HFFc6 (cell line): ENCODE measurements around the gene HRH4. TPM values are rescaled to one million over a fixed set of nuclear protein-coding genes. Genes with fewer than 3 reads are reported as not detected.

Source experiments
- DNase-seq: peaks from one replicate; pipeline ENCODE4 v3.0.0-alpha.2; 2018
- H3K27ac Mint-ChIP-seq: 2 replicates; pipeline ENCODE4 v1.8.0; 2020; ENCODE audit warnings: mild to moderate bottlenecking, mixed read lengths
- H3K27me3 Mint-ChIP-seq: 2 replicates; pipeline ENCODE4 v1.8.0; 2021; ENCODE audit warnings: mild to moderate bottlenecking, moderate library complexity, mixed read lengths; ENCODE audit not compliant: insufficient read depth
- H3K36me3 Mint-ChIP-seq: 2 replicates; pipeline ENCODE4 v1.8.0; 2021; ENCODE audit warnings: low read depth, mixed read lengths
- H3K4me1 Mint-ChIP-seq: 2 replicates; pipeline ENCODE4 v1.8.0; 2020; ENCODE audit warnings: low read depth, mixed read lengths
- H3K4me3 Mint-ChIP-seq: 2 replicates; pipeline ENCODE4 v1.8.0; 2020; ENCODE audit warnings: mild to moderate bottlenecking, moderate library complexity, mixed read lengths
- H3K9me3 Mint-ChIP-seq: 2 replicates; pipeline ENCODE4 v1.8.0; 2020; ENCODE audit warnings: mild to moderate bottlenecking, mixed read lengths
- total RNA-seq, 6 experiments: library from RNA; stranded (reverse); fragmentation: NEBNext Ultra II Directional; extraction: Animal tissue kit (Norgen Biotek cat#: 25700); gene quantifications; 2 replicates in 1 of 6; 3 replicates in 5 of 6; pipeline ENCODE4 v1.2.3, GENCODE V29; 2021
- TF ChIP-seq, protein P1 (sequence below): fragments of 200-600 bp; sonication (generic); IDR thresholded peaks from 2 replicates; pipeline ENCODE4 v1.5.0; 2021; ENCODE audit warnings: antibody characterized with exemption, mild to moderate bottlenecking

Gene HRH4
- total RNA-seq, 6 experiments from 2014 or later: not detected

- peaks cover 3% of the 10 kb centered on the region; the same call in 1 of the 2 replicates for H3K27me3 Mint-ChIP-seq
- peaks cover 18% of the 10 kb centered on the region for H3K4me1 Mint-ChIP-seq
- H3K9me3 Mint-ChIP-seq: no peaks in the 10 kb centered on the region
- TF ChIP-seq, protein P1, sequence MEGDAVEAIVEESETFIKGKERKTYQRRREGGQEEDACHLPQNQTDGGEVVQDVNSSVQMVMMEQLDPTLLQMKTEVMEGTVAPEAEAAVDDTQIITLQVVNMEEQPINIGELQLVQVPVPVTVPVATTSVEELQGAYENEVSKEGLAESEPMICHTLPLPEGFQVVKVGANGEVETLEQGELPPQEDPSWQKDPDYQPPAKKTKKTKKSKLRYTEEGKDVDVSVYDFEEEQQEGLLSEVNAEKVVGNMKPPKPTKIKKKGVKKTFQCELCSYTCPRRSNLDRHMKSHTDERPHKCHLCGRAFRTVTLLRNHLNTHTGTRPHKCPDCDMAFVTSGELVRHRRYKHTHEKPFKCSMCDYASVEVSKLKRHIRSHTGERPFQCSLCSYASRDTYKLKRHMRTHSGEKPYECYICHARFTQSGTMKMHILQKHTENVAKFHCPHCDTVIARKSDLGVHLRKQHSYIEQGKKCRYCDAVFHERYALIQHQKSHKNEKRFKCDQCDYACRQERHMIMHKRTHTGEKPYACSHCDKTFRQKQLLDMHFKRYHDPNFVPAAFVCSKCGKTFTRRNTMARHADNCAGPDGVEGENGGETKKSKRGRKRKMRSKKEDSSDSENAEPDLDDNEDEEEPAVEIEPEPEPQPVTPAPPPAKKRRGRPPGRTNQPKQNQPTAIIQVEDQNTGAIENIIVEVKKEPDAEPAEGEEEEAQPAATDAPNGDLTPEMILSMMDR: no peak
- H3K36me3 Mint-ChIP-seq: no peaks in the 10 kb centered on the region
- H3K4me3 Mint-ChIP-seq: no peak overlapping the region
- DNase-seq: no peak
- H3K27ac Mint-ChIP-seq: no peak overlapping the region
Observed at GRCh38 chr18:24504401-24504800, 44.0 kb downstream of the HRH4 start.

- Mint-ChIP-seq H3K36me3 (no peaks in the 10 kb centered on the region), H3K4me1 (peaks cover 1% of the 10 kb centered on the region; the same call in 1 of the 2 replicates), H3K27ac (no peak overlapping the region), H3K27me3 (peaks cover 3% of the 10 kb centered on the region; the same call in 1 of the 2 replicates), H3K9me3 (no peaks in the 10 kb centered on the region), H3K4me3 (no peak overlapping the region)
- DNase-seq: no peak
- TF ChIP-seq, protein P1: no peak
Observed at GRCh38 chr18:24506175-24506574, 45.7 kb downstream of the HRH4 start.

- Mint-ChIP-seq H3K9me3 (no peaks in the 10 kb centered on the region), H3K4me3 (no peak overlapping the region), H3K4me1 (no peaks in the 10 kb centered on the region), H3K27me3 (peaks cover 3% of the 10 kb centered on the region; the same call in 1 of the 2 replicates), H3K36me3 (no peaks in the 10 kb centered on the region), H3K27ac (no peak overlapping the region)
- DNase-seq: no peak
- TF ChIP-seq, protein P1: no peak
Observed at GRCh38 chr18:24509435-24509834, 49.0 kb downstream of the HRH4 start.

GRCh38 chr18:24514439-24514838, 54.0 kb downstream of the HRH4 start:
- peak; percentile 58 for DNase-seq
- no peaks in the 10 kb centered on the region for H3K36me3 Mint-ChIP-seq
- TF ChIP-seq, protein P1: peak; percentile 77
- no peaks in the 10 kb centered on the region for H3K9me3 Mint-ChIP-seq
- H3K4me3 Mint-ChIP-seq: no peak overlapping the region
- peaks cover 3% of the 10 kb centered on the region for H3K27me3 Mint-ChIP-seq
- no peaks in the 10 kb centered on the region for H3K4me1 Mint-ChIP-seq
- H3K27ac Mint-ChIP-seq: no peak overlapping the region

GRCh38 chr18:24515721-24516120, 55.3 kb downstream of the HRH4 start:
- H3K27me3 Mint-ChIP-seq: peaks cover 3% of the 10 kb centered on the region
- DNase-seq: no peak
- no peak overlapping the region for H3K4me3 Mint-ChIP-seq
- no peaks in the 10 kb centered on the region for H3K36me3 Mint-ChIP-seq
- H3K27ac Mint-ChIP-seq: no peak overlapping the region
- H3K4me1 Mint-ChIP-seq: no peaks in the 10 kb centered on the region
- no peaks in the 10 kb centered on the region for H3K9me3 Mint-ChIP-seq
- TF ChIP-seq, protein P1: no peak

DNA sequence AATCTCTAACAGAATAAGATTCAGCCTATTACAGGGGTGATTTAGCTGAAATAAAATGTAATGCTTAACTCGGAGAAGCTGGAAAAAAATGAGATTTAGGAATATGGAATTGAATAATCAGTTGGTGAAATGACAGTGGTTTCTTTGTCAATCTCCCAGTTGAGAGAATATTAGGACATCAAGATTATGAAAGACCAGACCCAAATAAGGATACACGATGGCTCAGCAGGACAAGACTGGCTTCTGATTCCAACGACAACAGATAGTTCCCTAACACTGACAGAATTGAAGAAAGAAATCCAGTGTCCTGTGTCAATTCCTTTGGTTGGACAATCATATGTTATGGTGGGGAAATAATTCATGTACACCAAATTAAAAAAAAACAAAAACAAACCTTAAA, 55.8 kb downstream of the HRH4 start:
- TF ChIP-seq, protein P1: no peak
- no peak for DNase-seq

More for the DNA sequence above, 55.8 kb downstream of the HRH4 start:
- no peaks in the 10 kb centered on the region for H3K36me3 Mint-ChIP-seq
- no peak overlapping the region for H3K27ac Mint-ChIP-seq
- no peaks in the 10 kb centered on the region for H3K4me1 Mint-ChIP-seq
- peaks cover 3% of the 10 kb centered on the region for H3K27me3 Mint-ChIP-seq
- H3K4me3 Mint-ChIP-seq: no peak overlapping the region
- no peaks in the 10 kb centered on the region for H3K9me3 Mint-ChIP-seq
